Frontal cortex (tissue), 4 donors: ENCODE data around the gene LAMC1. TPM values are rescaled to one million over a fixed set of nuclear protein-coding genes. Genes with fewer than 3 reads are reported as not detected.
A peak's percentile ranks its signal among the peaks of the same experiment; 100 is the strongest.
"Not testable (repeated sequence)": the region's sequence is repeated elsewhere in the genome, so short reads cannot be mapped to it uniquely, and the experiment has no call there.

Experiments
- DNase-seq, 2 donors: peaks; one replicate each; pipeline ENCODE4 v3.0.0; 2012; ENCODE audit warnings: low spot score in 2 of 2
- FAIRE-seq: peaks from 2 replicates; lab custom pipeline; 2012; peaks lifted over from hg19 to GRCh38; lab: Jason Lieb, UNC
- total RNA-seq: library from RNA; depleted of rRNA; stranded (reverse); fragments of >200 nt; gene quantifications from one replicate; pipeline ENCODE4 v1.2.3, GENCODE V29; 2014
- donor health status: control.
- donor health status: control.
- donor health status: control.

Gene LAMC1
- total RNA-seq, 1 donor from 2014 or later, result 29.3 TPM

GRCh38 chr1:183072595-183072994 is 49.4 kb downstream of the LAMC1 start:
- DNase-seq, result not testable (repeated sequence)

GRCh38 chr1:183073320-183073719 is 50.1 kb downstream of the LAMC1 start:
- DNase-seq (no peak), FAIRE-seq (no peak)

More at GRCh38 chr1:183072595-183072994, 49.4 kb downstream of the LAMC1 start:
- not testable (repeated sequence) for FAIRE-seq

- DNase-seq (no peak), FAIRE-seq (no peak)
Measured at GRCh38 chr1:183074215-183074614, 51.0 kb downstream of the LAMC1 start.

- DNase-seq, result no peak
- no peak for FAIRE-seq
Measured at GRCh38 chr1:183075861-183076260, 52.6 kb downstream of the LAMC1 start.

GRCh38 chr1:183077097-183077496 is 53.9 kb downstream of the LAMC1 start:
- DNase-seq (no peak), FAIRE-seq (no peak)

- DNase-seq, result no peak
- no peak for FAIRE-seq
Measured at GRCh38 chr1:183079712-183080388, 56.6 kb downstream of the LAMC1 start.

GRCh38 chr1:183080406-183080805 is 57.2 kb downstream of the LAMC1 start:
- FAIRE-seq (no peak), DNase-seq (no peak)

- no peak for FAIRE-seq
- no peak for DNase-seq
Measured at GRCh38 chr1:183081402-183082120, 58.3 kb downstream of the LAMC1 start.

GRCh38 chr1:183082650-183083049 is 59.4 kb downstream of the LAMC1 start:
- no peak for FAIRE-seq
- no peak for DNase-seq

GRCh38 chr1:183087001-183087400 is 63.8 kb downstream of the LAMC1 start:
- FAIRE-seq (no peak), DNase-seq (no peak)

GRCh38 chr1:183089025-183089639 is 65.9 kb downstream of the LAMC1 start:
- no peak for FAIRE-seq
- DNase-seq, result no peak

- DNase-seq (peak in 1 of 2 donors; percentile 5), FAIRE-seq (no peak)
Measured at GRCh38 chr1:183090391-183091006, 67.3 kb downstream of the LAMC1 start.

- DNase-seq (no peak), FAIRE-seq (no peak)
Measured at GRCh38 chr1:183091181-183091580, 68.0 kb downstream of the LAMC1 start.

- DNase-seq (no peak), FAIRE-seq (no peak)
Measured at GRCh38 chr1:183092350-183092749, 69.1 kb downstream of the LAMC1 start.

- DNase-seq, result no peak
- no peak for FAIRE-seq
Measured at GRCh38 chr1:183093066-183093668, 69.9 kb downstream of the LAMC1 start.

- FAIRE-seq, result no peak
- no peak for DNase-seq
Measured at GRCh38 chr1:183093786-183094298, 70.6 kb downstream of the LAMC1 start.

- no peak for FAIRE-seq
Measured at GRCh38 chr1:183094351-183094750, 71.1 kb downstream of the LAMC1 start.

GRCh38 chr1:183096351-183096750 is 73.1 kb downstream of the LAMC1 start:
- no peak for FAIRE-seq
- no peak for DNase-seq

More at GRCh38 chr1:183094351-183094750, 71.1 kb downstream of the LAMC1 start:
- no peak for DNase-seq

- DNase-seq (no peak), FAIRE-seq (no peak)
Measured at GRCh38 chr1:183096894-183097293, 73.7 kb downstream of the LAMC1 start.
